ENCODE data around the gene RIMS3. TPM values are rescaled to one million over a fixed set of nuclear protein-coding genes. Genes with fewer than 3 reads are reported as not detected.

Gene RIMS3
- polyA plus RNA-seq (2012; ENCODE audit: missing spikeins), result 0.21 TPM

GRCh38 chr1:40665335-40666171, at the start of gene RIMS3:
TSS of gene RIMS3 (minus strand) at chr1:40665682. CDS start at chr1:40641925, 23,757 bp downstream.
- peak; percentile 96 for FAIRE-seq
- peak; percentile 90 for DNase-seq (ENCODE audit: insufficient read length)
- TF ChIP-seq POLR2A (IDR thresholded peaks at IDR 0.05; ENCODE audit: low read depth, low read length) (no peak), POLR2AphosphoS5 (IDR thresholded peaks at IDR 0.05; ENCODE audit: low read depth, low read length) (no peak), TAF1 (IDR thresholded peaks at IDR 0.05; ENCODE audit: borderline replicate concordance, low read depth, low read length) (no peak)

- DNase-seq (ENCODE audit: insufficient read length) (no peak), FAIRE-seq (peak; percentile 81)
- TF ChIP-seq POLR2A (IDR thresholded peaks at IDR 0.05; ENCODE audit: low read depth, low read length) (no peak), TAF1 (IDR thresholded peaks at IDR 0.05; ENCODE audit: borderline replicate concordance, low read depth, low read length) (no peak), POLR2AphosphoS5 (IDR thresholded peaks at IDR 0.05; ENCODE audit: low read depth, low read length) (no peak)
These were observed 47.5 kb upstream of the RIMS3 start for GRCh38 chr1:40712997-40713396.

- DNase-seq (ENCODE audit: insufficient read length) (no peak), FAIRE-seq (no peak)
- no peak for TF ChIP-seq TAF1 (IDR thresholded peaks at IDR 0.05; ENCODE audit: borderline replicate concordance, low read depth, low read length)
- TF ChIP-seq POLR2AphosphoS5 (IDR thresholded peaks at IDR 0.05; ENCODE audit: low read depth, low read length), result no peak
- no peak for TF ChIP-seq POLR2A (IDR thresholded peaks at IDR 0.05; ENCODE audit: low read depth, low read length)
These were observed 47.0 kb upstream of the RIMS3 start for GRCh38 chr1:40712405-40712944.

- FAIRE-seq (peak; percentile 30), DNase-seq (ENCODE audit: insufficient read length) (no peak)
- no peak for TF ChIP-seq POLR2A (IDR thresholded peaks at IDR 0.05; ENCODE audit: low read depth, low read length)
- TF ChIP-seq POLR2AphosphoS5 (IDR thresholded peaks at IDR 0.05; ENCODE audit: low read depth, low read length), result no peak
- TF ChIP-seq TAF1 (IDR thresholded peaks at IDR 0.05; ENCODE audit: borderline replicate concordance, low read depth, low read length), result no peak
These were observed 46.3 kb upstream of the RIMS3 start for GRCh38 chr1:40711465-40712404.

GRCh38 chr1:40710581-40711315, 45.3 kb upstream of the RIMS3 start:
- DNase-seq (ENCODE audit: insufficient read length) (no peak), FAIRE-seq (no peak)
- TF ChIP-seq TAF1 (IDR thresholded peaks at IDR 0.05; ENCODE audit: borderline replicate concordance, low read depth, low read length) (no peak), POLR2AphosphoS5 (IDR thresholded peaks at IDR 0.05; ENCODE audit: low read depth, low read length) (no peak), POLR2A (IDR thresholded peaks at IDR 0.05; ENCODE audit: low read depth, low read length) (no peak)

GRCh38 chr1:40709802-40710278, 44.4 kb upstream of the RIMS3 start:
- TF ChIP-seq TAF1 (IDR thresholded peaks at IDR 0.05; ENCODE audit: borderline replicate concordance, low read depth, low read length) (no peak), POLR2A (IDR thresholded peaks at IDR 0.05; ENCODE audit: low read depth, low read length) (no peak), POLR2AphosphoS5 (IDR thresholded peaks at IDR 0.05; ENCODE audit: low read depth, low read length) (no peak)
- DNase-seq (ENCODE audit: insufficient read length) (no peak), FAIRE-seq (no peak)

GRCh38 chr1:40709100-40709801, 43.8 kb upstream of the RIMS3 start:
- peak; percentile 52 for DNase-seq (ENCODE audit: insufficient read length)
- FAIRE-seq, result peak; percentile 98
- TF ChIP-seq TAF1 (IDR thresholded peaks at IDR 0.05; ENCODE audit: borderline replicate concordance, low read depth, low read length), result no peak
- peak; percentile 82 for TF ChIP-seq POLR2AphosphoS5 (IDR thresholded peaks at IDR 0.05; ENCODE audit: low read depth, low read length)
- peak; percentile 72 for TF ChIP-seq POLR2A (IDR thresholded peaks at IDR 0.05; ENCODE audit: low read depth, low read length)

- FAIRE-seq, result no peak
- TF ChIP-seq POLR2A (IDR thresholded peaks at IDR 0.05; ENCODE audit: low read depth, low read length) (no peak), TAF1 (IDR thresholded peaks at IDR 0.05; ENCODE audit: borderline replicate concordance, low read depth, low read length) (no peak), POLR2AphosphoS5 (IDR thresholded peaks at IDR 0.05; ENCODE audit: low read depth, low read length) (no peak)
- DNase-seq (ENCODE audit: insufficient read length), result peak; percentile 29
These were observed 43.2 kb upstream of the RIMS3 start for GRCh38 chr1:40708750-40709099.

GRCh38 chr1:40706626-40707025, 41.1 kb upstream of the RIMS3 start:
- DNase-seq (ENCODE audit: insufficient read length) (no peak), FAIRE-seq (no peak)
- TF ChIP-seq POLR2AphosphoS5 (IDR thresholded peaks at IDR 0.05; ENCODE audit: low read depth, low read length), result no peak
- TF ChIP-seq POLR2A (IDR thresholded peaks at IDR 0.05; ENCODE audit: low read depth, low read length), result no peak
- TF ChIP-seq TAF1 (IDR thresholded peaks at IDR 0.05; ENCODE audit: borderline replicate concordance, low read depth, low read length), result no peak

Measured in GM12892 (cell line).